HG03039 (cell line): ENCODE data around the gene LHFPL4.

Experiments
- ATAC-seq: cut with Tn5 transposase; IDR thresholded peaks from one replicate; pipeline ENCODE4 v1.9.1; 2021; ENCODE audit warnings: mild to moderate bottlenecking, moderate library complexity; ENCODE audit not compliant: unreplicated experiment

LHFPL4 gene

DNA sequence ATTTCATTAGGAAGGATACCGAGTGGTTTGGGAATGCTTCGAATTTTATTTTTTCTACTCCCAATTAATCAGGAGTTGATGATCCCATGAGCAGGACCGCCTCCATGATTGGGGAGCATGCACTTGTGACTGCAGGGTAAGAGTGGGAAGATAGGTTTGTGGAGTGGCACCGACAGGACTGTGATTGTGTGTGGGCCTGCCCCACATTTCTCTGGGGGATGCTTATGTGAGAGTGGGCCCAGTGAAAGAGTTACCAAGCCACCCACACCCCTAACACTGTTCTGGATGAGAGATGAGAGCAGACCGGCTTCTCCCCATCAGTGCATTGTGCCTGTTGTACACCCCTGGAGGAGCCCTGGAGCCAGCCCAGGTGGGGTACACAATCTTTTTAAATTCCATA, 76.7 kb downstream of the LHFPL4 start:
- ATAC-seq: no peak

DNA sequence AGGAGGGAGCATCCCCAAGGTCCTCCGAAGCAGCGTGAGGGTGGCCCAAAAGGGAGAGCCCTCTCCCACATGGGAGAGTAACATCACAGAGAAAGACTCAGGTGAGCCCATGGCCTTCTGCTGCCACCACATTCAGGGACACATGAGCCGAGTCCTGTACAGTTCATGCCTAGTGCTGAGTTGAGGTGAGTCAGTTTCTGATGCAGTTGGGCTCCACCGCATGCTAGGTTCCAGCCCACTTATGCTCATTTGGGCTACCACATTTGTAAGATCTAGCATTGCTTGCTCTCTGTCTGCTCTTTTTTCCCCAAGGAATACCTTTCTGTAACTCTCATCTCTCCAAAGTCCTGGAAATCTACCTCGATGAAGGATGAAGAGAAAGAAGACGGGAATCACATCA, 79.1 kb downstream of the LHFPL4 start:
- no peak for ATAC-seq

DNA sequence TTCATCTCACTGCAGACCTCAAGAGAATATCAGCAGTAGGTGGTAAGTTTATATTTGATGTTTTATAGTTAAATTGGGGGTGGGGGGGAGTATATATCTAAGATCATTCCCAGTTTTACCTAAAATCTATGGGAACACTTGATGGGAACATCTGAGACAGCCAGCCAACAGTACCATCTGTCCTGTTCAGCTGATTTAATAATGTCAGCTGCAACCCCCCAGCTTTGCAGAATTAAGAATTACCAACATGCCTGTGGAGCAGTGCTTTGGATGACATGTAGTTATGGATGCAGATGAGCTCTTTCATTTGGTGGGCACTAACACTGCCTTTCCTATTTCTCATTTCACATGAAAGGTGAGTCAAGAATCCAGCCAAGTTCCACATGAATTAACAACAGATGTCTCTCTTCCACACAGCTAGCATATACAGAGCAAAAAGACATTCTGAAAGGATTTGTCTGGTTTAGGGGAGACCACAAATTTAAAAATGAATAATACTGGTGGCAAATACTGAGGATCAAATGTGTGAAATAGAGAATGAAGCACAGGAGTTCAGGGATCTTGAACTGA, 80.0 kb downstream of the LHFPL4 start:
- ATAC-seq: no peak

DNA sequence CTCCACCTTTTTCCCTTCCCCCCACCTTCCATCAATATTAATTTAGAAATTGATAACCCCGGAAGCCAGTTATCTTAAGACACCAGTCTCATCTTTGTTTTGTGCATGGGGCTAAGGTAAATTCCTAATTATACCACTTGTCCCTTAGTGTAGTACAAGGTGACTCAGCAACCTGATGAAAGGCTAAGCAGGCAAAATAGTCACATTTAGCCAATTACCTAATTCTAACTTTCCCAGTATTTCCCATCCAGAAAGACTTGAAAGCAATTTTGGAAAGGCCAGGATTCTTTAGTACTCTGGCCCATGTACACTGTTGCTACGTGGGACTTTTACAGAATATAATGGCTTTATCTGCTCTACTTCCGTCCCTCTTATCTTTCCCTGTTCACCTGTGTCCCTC, 83.6 kb downstream of the LHFPL4 start:
- no peak for ATAC-seq

DNA sequence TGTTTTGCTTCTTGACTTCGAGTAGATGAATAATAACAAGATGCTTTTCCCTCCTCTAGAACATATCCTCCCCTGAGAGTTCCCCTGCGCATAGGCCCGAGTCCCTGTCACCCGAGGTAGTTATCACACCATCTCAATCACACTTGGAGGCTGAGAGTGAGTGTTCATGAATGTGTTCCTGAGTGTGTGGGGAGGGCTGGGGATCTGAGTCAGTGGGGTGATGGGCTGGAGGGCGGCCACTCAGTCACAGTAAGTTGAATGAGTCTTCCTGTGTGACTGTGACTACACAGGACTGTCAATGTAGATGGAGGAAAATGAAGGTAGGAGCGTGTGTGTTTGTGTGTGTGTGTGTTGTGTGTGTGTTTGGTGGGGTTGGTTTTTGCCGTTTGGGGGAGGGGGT, 85.2 kb downstream of the LHFPL4 start:
- no peak for ATAC-seq

DNA sequence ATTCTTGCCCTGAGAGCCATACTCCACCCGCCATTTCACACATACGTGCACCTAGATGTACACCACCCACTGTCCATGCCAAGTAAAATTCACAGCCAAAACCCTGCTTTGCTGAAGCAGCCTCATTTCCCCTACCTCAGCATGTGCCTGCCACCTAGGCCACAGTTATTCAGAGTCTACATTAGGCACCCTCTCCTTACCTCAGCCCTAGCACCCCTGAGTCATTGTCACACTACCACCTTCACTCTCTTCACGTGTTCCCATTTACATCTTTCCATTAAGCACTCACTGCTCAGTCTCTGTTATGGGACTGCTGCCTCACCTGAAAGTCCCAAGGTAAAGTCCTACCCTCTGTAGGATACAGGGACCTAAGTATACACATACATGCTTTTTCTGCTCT, 86.2 kb downstream of the LHFPL4 start:
- no peak for ATAC-seq

DNA sequence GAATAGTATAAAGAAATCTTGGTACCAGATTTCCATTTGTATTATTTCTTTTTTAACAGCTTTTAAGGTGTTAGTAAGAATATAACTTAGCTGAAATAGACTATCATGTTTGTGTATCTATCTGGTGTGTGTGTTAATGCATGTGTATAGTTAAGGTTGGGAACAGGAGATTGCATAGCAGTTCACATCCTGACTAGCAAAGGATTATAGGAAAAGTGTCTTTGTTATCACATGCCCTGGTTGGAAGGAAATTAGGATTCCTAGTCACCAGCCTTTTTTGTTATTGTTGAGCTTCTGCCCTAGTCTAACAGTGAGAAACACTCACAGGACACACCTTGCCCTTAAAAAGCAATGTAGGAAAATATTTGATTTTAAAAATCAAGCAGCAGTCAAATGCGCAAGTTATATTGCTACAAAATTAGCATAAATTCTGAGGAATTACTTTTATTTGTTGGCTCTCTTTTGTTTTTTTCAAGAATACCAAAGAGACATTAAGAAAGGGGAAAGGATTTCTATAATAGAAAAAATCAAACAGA, 98.0 kb downstream of the LHFPL4 start:
- ATAC-seq: no peak

DNA sequence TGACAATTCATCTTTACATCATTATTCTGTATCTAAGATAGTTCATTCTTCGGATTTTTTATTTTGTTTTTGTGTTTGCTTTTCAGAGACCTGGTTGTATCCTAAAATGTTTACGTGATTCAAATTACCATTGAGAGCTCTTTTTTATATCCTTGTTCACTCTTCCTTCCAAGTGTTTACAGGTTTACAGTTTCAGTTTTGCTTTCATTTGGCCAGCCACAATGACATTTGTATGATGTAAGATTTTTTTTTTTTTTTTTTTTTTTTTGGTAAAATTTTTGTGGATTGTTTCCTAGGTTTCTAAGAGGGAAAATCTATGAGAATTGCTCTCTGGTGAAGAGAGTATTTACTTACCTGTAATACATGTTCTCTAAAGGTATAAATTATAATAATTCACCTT, 101.2 kb downstream of the LHFPL4 start:
- no peak for ATAC-seq

DNA sequence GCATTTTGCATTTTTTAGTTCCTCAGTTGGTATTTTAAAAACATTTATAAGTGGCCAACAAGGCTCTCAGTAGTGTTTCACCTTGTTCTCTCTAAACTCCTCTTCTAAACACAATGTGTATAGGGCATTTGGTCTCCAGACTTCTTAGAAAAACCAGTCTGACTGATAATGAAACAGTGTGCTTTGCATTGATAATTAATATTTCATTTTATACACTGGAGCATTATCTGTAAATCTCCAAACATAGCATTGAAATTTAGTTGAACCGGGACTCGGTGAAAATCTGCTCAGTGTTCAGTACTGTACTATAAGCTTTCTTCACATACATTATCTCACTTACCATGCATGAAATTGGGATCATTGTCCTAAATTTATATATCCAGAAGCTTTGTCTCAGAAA, 102.6 kb downstream of the LHFPL4 start:
- ATAC-seq: no peak

DNA sequence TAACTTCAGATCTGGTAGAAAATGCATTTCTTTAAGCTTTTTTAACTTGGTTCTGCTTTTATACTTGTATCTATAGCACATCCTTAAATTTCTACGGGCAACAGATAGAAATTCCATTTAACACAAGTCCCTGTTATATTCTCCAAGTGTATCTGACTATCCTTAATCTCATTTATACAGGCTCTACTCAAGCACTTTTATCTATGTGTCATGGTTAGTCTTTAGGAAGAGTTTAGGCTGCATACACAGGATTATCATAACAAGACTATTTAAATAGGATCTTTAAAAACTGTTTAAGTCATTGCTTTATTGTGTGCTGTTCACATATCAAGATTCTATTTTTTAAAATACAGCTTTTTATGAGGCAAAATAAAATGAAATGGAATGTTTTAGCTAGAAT, 103.5 kb downstream of the LHFPL4 start:
- no peak for ATAC-seq

DNA sequence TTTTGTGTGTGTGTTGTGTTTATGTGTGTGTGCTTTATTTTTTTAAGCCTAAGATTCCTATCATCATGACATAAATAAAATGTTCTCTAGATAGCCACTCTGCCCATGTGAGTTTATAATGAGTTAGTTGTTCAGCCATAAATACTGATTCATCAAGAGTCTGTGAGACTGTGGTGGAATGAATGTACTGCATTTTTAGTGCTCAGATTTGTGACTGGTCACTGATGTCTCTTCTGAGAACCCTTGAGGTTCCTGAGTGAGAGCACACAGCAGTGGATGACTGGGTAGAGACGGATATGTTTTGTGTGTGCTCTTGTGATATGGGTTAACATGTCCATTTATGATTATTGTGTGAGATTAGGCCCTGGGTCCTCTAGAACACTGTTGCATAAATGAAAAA, 105.0 kb downstream of the LHFPL4 start:
- no peak for ATAC-seq
